Uterus (tissue), 2 donors: Measurements from ENCODE around the gene COL15A1.

ENCODE experiments used
- CTCF ChIP-seq, 4 experiments: fragments of 200-600 bp in 2 of 4; fragments of 450-650 bp in 2 of 4; sonication (generic) in 2 of 4; IDR thresholded peaks; one replicate each; pipeline ENCODE4 v1.5.1; 2016 to 2019; ENCODE audit warnings: antibody characterized with exemption in 4 of 4, mild to moderate bottlenecking in 2 of 4, moderate library complexity in 1 of 4
- POLR2A ChIP-seq, 2 donors: fragments of 450-650 bp; IDR thresholded peaks; one replicate each; pipeline ENCODE4 v1.6.1; 2016; ENCODE audit warnings: antibody characterized with exemption in 2 of 2, mild to moderate bottlenecking in 1 of 2, moderate library complexity in 1 of 2

DNA sequence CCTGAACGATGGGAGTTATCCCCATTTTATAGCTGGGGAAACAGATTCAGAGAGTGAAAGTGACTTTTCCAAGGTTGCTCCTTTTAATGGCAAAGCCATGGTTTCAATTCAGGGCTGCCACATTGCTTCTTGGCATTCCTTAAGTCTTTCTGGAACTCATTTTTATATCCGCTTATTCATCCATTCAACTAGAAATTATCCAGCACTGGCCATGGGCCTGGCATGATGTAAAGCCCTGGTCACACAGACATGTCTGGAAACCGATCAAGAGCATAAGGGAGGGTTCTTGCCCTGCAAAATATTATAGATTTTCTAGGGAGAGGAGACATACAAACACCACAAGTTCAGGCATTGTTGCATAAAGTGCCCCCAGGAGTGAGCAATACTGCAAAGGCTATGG lies 43.0 kb upstream of the COL15A1 start:
- TF ChIP-seq CTCF (IDR thresholded peaks at IDR 0.05) (no peak), POLR2A (IDR thresholded peaks at IDR 0.05) (no peak)
